ENCODE measurements around the gene GPRIN2.
"Not testable (repeated sequence)": the region's sequence is repeated elsewhere in the genome, so short reads cannot be mapped to it uniquely, and the experiment has no call there.

The GPRIN2 gene

GRCh38 chr10:46565591-46566332 is 9.3 kb upstream of the GPRIN2 start:
- not testable (repeated sequence) for DNase-seq

- no peak for DNase-seq
Observed at GRCh38 chr10:46560952-46561351, 4.5 kb upstream of the GPRIN2 start.

DNA sequence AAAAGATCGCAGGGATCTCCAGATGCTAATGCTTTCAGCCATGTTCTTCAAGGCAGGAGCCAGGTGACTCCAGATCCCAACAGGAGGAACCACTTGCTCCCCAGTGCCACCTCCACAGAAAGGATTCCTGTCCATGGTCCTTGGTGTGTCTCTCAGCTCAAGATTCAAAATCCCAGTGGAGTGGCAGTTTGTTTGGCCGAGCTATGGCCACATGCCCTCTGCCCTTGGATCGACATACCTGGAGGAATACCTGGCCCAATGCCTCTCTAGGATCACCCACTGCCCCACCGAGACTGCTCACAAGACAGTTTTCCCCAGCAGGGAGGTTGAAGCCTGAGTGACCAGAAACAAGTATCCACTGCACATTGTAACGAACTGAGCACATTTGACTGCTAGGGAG is 3.9 kb upstream of the GPRIN2 start:
- DNase-seq = no peak

DNA sequence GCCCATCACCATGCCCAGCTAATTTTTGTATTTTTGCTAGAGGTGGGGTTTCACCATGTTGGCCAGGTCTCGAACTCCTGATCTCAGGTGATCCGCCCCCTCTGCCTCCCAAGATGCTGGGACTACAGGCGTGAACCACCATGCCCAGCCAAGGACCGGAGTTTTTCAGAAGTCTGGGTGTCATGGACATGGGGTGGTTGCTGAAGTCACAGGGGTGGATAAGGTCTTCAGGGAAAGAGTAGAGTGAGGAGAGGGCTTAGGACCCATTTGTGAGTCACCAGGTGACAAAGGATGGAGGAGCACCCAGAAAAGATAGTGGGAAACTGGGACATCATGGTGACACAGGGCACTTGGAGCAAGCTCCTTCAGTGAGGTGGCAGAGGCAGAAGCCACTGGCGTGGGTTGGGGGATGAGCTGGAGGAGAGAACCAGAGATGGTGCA is 2.8 kb upstream of the GPRIN2 start:
- DNase-seq = no peak

DNA sequence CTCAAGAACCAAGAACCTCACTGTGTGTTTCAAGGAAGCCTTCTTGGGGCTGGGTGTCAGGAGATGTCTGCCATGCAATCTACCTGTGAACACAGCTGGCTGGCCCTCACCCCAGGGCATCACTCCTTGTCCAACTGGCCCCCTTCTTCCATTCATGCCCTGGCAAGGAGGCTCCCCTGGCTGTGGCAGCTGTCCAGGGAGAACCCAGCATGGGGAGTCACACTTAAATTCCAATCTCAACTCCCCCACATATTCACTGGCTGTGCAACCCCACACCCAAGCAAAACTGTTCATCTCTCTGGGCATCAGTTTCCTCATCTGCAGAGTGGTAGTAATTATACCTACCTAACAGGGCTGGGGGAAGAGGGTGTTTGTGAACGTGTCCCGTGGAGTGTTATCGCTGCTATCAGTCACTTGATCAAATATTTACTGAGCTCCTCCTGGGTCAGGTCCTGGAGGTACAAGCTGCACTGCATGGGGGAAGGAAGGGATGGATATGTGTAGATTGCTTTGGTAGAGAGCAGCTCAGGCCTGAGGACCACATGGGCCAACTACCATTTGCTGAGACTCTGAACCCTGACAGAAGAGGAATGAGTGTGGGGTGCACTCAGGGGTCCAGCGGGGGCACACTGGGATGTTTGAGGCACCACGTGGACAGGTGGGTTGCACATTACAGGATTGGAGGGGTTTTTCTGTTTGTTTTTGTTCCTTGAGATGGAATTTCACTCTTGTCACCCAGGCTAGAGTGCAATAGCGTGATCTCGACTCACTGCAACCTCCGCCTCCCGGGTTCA is 2.1 kb upstream of the GPRIN2 start:
- peak; percentile 30 for DNase-seq

DNA sequence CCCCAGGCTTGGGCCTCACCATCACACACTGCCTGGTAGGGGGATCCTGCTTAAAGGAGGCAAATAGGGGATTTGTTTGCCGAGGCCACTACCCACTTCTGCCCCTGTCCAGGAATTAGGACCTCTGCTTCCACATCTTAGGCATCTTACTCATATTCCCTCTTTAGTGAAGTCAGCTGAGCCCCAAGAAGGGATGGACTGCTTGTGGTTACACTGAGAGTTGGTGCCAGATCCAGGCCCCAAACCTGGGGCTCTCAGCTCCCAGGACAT is 1.6 kb upstream of the GPRIN2 start:
- DNase-seq = no peak

- no peak for DNase-seq
Observed at GRCh38 chr10:46557319-46558121, 1.1 kb upstream of the GPRIN2 start.

DNA sequence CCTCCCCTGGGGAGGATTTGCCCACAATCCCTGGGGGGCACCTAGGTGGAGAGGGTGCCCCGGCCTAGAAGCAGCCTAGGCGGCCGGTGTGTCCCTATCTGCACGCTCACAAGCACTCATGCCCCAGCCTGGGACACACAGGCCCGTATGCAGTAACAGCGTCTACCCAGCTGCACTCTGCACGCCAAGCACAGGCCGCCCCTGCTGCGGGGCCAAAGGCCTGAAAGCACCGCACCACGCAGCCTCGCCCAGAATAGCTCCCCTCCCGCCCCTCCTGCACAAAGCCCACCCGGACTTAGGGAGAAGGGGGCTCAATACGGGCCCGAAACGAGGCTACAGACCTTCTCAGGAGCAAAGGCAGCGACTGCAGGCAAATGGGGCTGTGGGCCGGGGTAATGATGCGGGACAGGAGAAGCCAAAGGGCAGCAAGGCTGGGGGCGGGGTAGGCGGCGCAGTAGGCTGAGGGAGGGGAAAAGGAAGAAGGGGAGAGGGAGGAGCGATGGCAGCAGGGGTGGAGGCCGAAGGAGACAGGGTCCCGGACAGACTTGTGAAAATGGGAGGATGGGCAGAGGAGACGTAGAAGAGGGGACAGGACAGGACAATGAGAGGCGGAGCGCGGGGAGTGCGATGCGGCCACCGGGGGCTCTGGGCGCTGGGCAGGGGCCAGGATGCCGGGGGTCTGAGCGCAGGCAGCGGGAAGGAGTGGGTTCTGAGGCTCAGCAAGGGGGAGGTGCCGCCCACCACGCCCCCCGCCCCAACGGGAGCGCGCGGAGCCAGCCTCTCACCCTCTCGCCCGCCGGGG is 544 bp downstream of the GPRIN2 start:
- no peak for DNase-seq

- DNase-seq = no peak
Observed at GRCh38 chr10:46555366-46555712, 1.1 kb downstream of the GPRIN2 start.

- DNase-seq = no peak
Observed at GRCh38 chr10:46554166-46554781, 2.2 kb downstream of the GPRIN2 start.

DNA sequence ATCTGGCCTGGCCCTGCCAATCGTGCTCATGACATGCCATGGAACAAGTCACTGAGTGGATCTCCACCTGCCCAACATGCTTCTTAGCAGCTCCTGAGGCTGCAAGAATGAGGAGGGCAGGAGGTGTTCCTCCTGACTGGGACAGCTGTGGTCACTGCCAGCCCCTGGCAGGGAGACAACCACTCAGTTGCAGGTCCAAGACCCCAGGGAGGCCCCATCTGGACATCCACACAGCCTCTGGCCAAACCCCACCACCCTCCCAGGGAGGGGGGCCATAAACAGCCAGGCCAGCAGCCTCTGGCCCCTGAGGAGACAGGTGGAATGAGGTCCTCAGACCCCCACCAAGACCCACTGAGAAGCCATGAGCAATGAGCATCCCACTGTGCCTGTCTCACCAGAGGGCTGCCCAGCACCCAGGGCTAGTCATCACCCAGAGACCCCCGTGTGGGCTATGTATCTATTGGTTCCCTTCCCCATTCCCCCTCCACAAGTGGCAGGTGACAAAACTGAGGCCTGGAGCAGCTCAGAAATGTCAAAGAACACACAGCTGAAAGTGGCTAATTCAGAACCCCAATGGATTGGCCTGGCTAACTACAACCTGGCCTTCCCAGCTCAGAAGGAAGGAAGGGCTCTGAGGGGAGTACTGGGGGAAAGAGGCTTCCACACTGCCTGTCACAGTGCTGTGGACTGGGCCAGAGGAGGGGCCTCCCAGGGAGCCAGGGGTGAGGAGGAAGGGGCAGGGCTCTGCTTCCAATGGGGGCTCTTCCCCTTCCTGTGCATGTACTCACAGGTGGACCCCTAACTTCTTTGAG is 3.0 kb downstream of the GPRIN2 start:
- DNase-seq = no peak

DNA sequence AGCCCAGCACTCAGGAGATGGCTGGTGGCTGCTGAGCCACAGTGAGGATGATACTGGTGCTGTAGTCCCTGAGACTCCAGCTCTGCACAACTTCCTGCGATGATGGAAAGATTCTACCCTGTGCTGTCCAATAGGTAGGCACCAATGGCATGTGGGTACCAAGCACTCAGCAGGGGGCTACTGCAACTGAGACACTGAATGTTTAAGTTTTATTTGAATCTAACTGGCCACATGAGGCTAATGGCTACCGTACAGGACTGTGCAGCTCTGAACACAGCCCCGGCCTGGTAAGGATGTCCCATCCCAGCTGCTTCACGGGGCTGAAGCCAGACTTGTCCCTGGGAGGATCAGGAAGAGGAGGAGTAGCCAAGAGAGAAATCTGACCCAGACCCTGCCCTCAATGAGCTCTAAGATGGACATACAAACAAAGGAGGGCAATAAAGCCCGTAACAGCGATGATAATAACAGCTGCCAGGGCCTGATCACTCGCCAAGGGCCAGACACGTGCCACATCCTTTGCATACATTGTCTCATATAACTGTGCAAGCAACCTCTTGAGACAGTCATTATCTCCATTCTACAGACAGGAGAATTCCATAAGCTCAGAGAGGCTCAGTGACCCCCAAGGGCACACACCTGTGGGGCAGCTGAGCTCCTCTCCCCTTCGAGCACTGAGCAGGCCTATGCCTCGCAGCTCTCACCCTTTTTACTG is 3.8 kb downstream of the GPRIN2 start:
- DNase-seq = no peak

DNA sequence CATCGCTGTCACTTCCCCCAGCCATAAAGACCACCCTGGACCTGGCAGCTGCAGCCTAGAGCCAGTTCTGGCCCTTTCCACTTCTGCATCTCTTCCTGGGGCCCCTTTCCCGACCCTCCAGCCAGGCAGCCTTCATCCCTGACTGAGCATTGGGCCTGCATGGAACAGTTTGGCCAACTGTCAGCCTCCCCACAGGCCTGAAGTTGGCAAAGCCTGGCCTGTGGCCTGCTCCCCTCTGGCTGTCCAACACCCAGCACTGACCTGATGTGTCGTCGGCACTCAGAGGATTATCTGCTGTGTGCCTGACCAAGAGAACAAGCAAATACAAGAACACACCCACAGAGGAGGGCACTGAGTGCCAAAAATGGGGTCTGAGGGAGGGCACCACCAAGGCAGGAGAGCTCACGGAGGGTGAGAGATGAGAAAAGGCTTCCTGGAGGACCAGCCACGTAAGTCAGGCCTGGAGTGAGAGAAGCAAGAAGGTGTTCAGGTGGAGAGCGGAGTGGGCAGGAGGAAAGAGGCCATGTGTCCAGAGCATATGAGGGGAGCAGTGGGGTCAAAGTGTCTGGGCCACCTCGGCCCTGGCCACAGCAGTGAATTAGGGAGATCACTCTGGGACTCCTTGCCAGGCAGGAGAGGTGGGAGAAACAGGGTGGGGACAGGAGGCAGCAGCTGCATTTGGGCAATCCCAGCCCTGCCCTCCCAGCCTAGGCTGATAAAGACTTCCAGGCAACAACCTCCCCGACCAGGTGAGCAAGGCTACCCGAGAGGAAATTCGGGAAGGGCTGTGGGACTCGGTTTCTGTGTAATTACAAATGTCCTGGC is 4.5 kb downstream of the GPRIN2 start:
- DNase-seq = no peak

DNA sequence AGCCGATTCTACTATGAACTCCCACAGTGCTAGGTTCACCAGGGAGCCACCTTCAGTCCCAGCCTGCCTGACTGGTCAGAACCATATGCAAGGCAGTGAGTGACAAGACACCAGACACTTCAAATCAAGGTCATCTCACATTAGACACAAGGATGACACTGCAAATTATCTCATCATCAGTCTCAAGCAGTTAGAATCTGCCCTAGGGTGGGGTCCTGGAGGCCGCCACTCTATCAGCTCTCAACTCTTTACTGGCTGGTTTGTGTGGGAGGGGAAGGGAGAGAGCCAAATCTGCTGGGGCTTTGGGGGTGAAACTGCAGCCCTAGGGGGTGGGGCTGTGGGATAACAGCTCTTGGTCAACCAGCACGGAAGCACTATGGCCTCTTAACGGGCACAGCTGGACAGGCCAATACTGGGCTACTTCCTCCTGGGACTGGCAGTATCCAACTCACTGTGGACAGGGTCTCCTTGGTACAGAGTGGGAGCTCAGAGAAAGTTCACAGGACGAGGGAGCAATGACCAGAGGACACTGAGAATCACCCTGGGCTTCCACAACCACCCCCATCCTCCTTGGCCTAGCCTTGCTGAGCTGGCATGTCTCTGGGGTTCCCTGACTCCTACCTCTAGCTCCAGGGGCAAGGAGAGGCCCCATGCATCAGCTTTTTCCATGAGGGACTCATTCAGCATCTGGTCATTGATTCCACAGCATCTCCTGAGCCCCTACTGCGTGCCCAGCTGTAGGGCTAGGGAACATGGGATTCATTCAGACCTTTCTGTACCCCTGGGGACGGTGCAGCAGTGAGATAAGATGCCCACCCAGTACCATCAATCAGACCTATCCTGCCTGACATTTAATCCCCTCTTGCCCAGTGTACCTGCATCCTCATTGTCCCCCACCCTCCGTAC is 5.4 kb downstream of the GPRIN2 start:
- DNase-seq = no peak

GRCh38 chr10:46550076-46550790 is 6.2 kb downstream of the GPRIN2 start:
- DNase-seq = no peak

GRCh38 chr10:46549171-46550075 is 7.0 kb downstream of the GPRIN2 start:
- no peak for DNase-seq

DNA sequence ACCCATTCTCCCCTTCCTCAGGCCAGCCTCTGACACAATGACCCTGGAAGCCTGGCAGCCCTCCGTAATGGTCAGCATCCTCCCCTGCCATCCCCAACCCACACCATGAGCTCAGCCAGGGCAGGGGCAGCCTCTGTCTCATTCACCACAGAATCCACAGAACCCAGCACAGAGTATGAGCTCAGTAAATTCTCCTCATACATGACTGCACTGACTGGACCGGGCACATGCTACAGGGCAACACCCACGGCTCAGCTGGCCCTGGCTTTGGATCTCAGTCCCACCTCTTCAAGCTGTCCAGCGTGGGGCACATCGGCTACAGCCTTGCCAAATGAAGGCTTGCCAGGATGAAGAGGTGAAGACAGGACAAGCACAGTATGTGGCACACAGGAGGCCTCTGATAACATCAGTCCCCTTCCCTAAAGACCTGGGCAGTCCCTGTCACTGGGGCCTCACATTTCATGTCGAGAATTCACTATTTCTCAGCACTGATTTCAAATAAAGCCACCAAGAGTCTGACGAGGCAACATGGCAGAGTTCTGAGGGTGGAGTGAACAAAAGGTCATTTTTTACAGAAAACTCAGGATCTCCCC is 7.9 kb downstream of the GPRIN2 start:
- DNase-seq = no peak
